Smooth muscle cell (in vitro differentiated cells): ENCODE results near the gene VPS13D. TPM values are rescaled to one million over a fixed set of nuclear protein-coding genes. Genes with fewer than 3 reads are reported as not detected.

Experiments used
- DNase-seq: peaks from one replicate; lab custom pipeline; 2025; ENCODE audit not compliant: unreplicated experiment; lab: John Stamatoyannopoulos, UW
- H2AFZ ChIP-seq: fragments of 200-600 bp; sonication (generic); 2 replicates; pipeline ENCODE4 v1.6.0; 2016; ENCODE audit warnings: antibody characterized with exemption, low read depth, mild to moderate bottlenecking
- H3F3A ChIP-seq: fragments of 200-600 bp; sonication (generic); 2 replicates; pipeline ENCODE4 v1.6.0; 2017; ENCODE audit warnings: antibody characterized with exemption, low read depth
- H3K27ac ChIP-seq: fragments of 200-600 bp; sonication (generic); 2 replicates; pipeline ENCODE4 v1.5.1; 2016; ENCODE audit warnings: low read depth, mild to moderate bottlenecking
- H3K27me3 ChIP-seq: fragments of 200-600 bp; sonication (generic); 2 replicates; pipeline ENCODE4 v1.6.1; 2016; ENCODE audit warnings: low read depth, mild to moderate bottlenecking
- H3K36me3 ChIP-seq: fragments of 200-600 bp; sonication (generic); 2 replicates; pipeline ENCODE4 v1.5.1; 2016; ENCODE audit warnings: low read depth
- H3K4me1 ChIP-seq: fragments of 200-600 bp; sonication (generic); 2 replicates; pipeline ENCODE4 v1.5.1; 2016; ENCODE audit warnings: low read depth
- H3K4me2 ChIP-seq: fragments of 200-600 bp; sonication (generic); 2 replicates; pipeline ENCODE4 v1.6.0; 2016; ENCODE audit warnings: mild to moderate bottlenecking
- H3K4me3 ChIP-seq: fragments of 200-600 bp; sonication (generic); 2 replicates; pipeline ENCODE4 v1.5.1; 2016; ENCODE audit warnings: mild to moderate bottlenecking
- H3K79me2 ChIP-seq: fragments of 200-600 bp; sonication (generic); 2 replicates; pipeline ENCODE4 v1.6.0; 2016; ENCODE audit warnings: low read depth, mild to moderate bottlenecking
- H3K9ac ChIP-seq: fragments of 200-600 bp; sonication (generic); 2 replicates; pipeline ENCODE4 v1.6.0; 2016; ENCODE audit warnings: low read depth
- H3K9me3 ChIP-seq: fragments of 200-600 bp; sonication (generic); replicated peaks from 2 replicates; pipeline ENCODE4 v1.5.1; 2016; ENCODE audit warnings: low read depth
- H4K20me1 ChIP-seq: fragments of 200-600 bp; sonication (generic); 2 replicates; pipeline ENCODE4 v1.6.0; 2016; ENCODE audit warnings: low read depth
- WGBS: methylation state at CpG from one replicate; pipeline ENCODE4 v1.1.7; 2016; ENCODE audit warnings: low lambda C conversion rate; 5-methylcytosine and 5-hydroxymethylcytosine counted together
- polyA plus RNA-seq: library from polyadenylated mRNA; unstranded; fragments of >200 nt; fragmentation: Nextera tagmentation; extraction: Ambion mirVana; gene quantifications from 2 replicates; pipeline ENCODE4 v1.2.1, GENCODE V29; 2016
- total RNA-seq: library from RNA; depleted of rRNA; stranded (reverse); fragments of >200 nt; gene quantifications from 2 replicates; pipeline ENCODE4 v1.2.3, GENCODE V29; 2014
- TF ChIP-seq, protein P1 (sequence below): fragments of 200-600 bp; sonication (generic); IDR thresholded peaks from 2 replicates; pipeline ENCODE4 v1.5.1; 2017; ENCODE audit warnings: borderline replicate concordance, mild to moderate bottlenecking, antibody characterized with exemption; ENCODE audit not compliant: insufficient read depth, poor library complexity, severe bottlenecking

VPS13D gene
- total and polyA plus RNA-seq, 2 experiments from 2014 or later: 3.5 to 20.0 TPM

DNA sequence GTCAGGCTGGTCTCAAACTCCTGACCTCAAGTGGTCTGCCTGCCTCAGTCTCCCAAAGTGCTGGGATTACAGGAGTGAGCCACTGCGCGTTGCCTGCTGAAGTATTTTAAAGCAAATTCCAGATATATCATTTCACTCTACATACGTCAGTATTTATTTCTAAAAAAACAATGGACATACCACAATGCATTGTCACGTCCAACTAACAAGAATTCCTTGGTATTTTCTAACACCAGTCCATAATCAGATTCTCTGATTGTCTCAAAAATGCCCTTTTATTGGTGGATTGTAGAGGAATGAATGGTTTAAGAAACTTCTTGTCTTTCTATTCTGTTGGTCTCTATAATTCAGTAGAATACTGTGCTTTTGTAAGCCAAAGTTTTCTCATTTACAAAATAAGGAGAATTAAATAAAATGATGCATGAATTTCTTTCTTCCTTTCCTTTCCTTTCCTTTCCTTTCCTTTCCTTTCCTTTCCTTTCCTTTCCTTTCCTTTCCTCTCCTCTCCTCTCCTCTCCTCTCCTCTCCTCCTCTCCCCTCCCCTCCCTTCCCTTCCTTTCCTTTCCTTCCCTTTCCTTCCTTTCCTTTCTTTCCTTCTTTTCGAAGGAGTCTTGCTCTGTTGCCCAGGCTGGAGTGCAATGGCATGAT is 55.8 kb downstream of the VPS13D start:
- peaks cover 16% of the 10 kb centered on the region for H3K36me3 ChIP-seq
- H3K4me1 ChIP-seq: no peaks in the 10 kb centered on the region
- no peak overlapping the region for H3K4me2 ChIP-seq
- H3K27ac ChIP-seq: no peak overlapping the region
- H3F3A ChIP-seq: no peaks in the 10 kb centered on the region
- no peak for DNase-seq
- TF ChIP-seq, protein P1, sequence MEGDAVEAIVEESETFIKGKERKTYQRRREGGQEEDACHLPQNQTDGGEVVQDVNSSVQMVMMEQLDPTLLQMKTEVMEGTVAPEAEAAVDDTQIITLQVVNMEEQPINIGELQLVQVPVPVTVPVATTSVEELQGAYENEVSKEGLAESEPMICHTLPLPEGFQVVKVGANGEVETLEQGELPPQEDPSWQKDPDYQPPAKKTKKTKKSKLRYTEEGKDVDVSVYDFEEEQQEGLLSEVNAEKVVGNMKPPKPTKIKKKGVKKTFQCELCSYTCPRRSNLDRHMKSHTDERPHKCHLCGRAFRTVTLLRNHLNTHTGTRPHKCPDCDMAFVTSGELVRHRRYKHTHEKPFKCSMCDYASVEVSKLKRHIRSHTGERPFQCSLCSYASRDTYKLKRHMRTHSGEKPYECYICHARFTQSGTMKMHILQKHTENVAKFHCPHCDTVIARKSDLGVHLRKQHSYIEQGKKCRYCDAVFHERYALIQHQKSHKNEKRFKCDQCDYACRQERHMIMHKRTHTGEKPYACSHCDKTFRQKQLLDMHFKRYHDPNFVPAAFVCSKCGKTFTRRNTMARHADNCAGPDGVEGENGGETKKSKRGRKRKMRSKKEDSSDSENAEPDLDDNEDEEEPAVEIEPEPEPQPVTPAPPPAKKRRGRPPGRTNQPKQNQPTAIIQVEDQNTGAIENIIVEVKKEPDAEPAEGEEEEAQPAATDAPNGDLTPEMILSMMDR: no peak
- H3K9ac ChIP-seq: no peak overlapping the region
- H3K79me2 ChIP-seq: peaks cover 4% of the 10 kb centered on the region
- H3K9me3 ChIP-seq: no peaks in the 10 kb centered on the region
- no peaks in the 10 kb centered on the region for H3K27me3 ChIP-seq
- 95% methylated on average over 5 of the region's 5 CpGs for WGBS
- H4K20me1 ChIP-seq: peaks cover 49% of the 10 kb centered on the region
- no peak overlapping the region for H3K4me3 ChIP-seq
- H2AFZ ChIP-seq: no peak overlapping the region

DNA sequence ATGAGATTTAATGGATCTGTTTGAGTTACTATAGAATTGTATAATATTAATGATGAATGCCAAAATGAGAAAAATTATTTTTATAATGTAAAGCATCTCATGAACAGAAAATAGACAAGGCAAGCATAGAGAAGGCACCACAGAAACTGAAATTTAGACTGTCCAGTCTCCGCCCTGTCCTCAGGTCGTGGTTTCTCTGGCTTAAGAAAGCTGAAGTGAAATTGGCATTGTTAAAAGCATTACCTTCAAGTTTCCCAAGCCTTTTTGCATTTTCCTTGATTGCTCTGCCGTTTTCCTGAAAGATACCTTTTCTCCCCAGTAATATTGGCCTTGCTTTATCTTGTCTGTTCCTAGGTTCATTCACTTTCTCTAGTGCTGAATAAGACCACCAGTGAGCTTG is 58.0 kb downstream of the VPS13D start:
- Histone ChIP-seq H3K27ac (no peak overlapping the region), H3F3A (no peaks in the 10 kb centered on the region), H3K4me2 (no peak overlapping the region), H3K27me3 (no peaks in the 10 kb centered on the region), H2AFZ (no peak overlapping the region), H3K4me3 (no peak overlapping the region), H3K79me2 (peaks cover 4% of the 10 kb centered on the region), H3K4me1 (no peaks in the 10 kb centered on the region), H4K20me1 (peaks cover 43% of the 10 kb centered on the region), H3K9ac (no peak overlapping the region), H3K9me3 (no peaks in the 10 kb centered on the region), H3K36me3 (peaks cover 12% of the 10 kb centered on the region)
- WGBS: 93% methylated on average over 3 of the region's 3 CpGs
- DNase-seq: no peak
- TF ChIP-seq, protein P1: no peak

- no peak for DNase-seq
- TF ChIP-seq, protein P1: no peak
These were observed 61.0 kb downstream of the VPS13D start for GRCh38 chr1:12290828-12291227.

GRCh38 chr1:12293416-12293815 is 63.6 kb downstream of the VPS13D start:
- Histone ChIP-seq H3K4me3 (no peak overlapping the region), H3K4me2 (no peak overlapping the region), H2AFZ (no peak overlapping the region), H3K4me1 (no peaks in the 10 kb centered on the region), H3K9me3 (no peaks in the 10 kb centered on the region), H3K36me3 (peaks cover 15% of the 10 kb centered on the region), H3K27ac (no peak overlapping the region), H4K20me1 (peaks cover 29% of the 10 kb centered on the region), H3F3A (no peaks in the 10 kb centered on the region), H3K27me3 (no peaks in the 10 kb centered on the region), H3K9ac (no peak overlapping the region), H3K79me2 (peaks cover 4% of the 10 kb centered on the region)
- no peak for DNase-seq
- WGBS: 98% methylated on average over 11 of the region's 11 CpGs
- TF ChIP-seq, protein P1: no peak

More at GRCh38 chr1:12290828-12291227, 61.0 kb downstream of the VPS13D start:
- H3K79me2 ChIP-seq: peaks cover 4% of the 10 kb centered on the region
- H3K36me3 ChIP-seq: peaks cover 15% of the 10 kb centered on the region
- no peaks in the 10 kb centered on the region for H3K9me3 ChIP-seq
- H3F3A ChIP-seq: no peaks in the 10 kb centered on the region
- H3K4me1 ChIP-seq: no peaks in the 10 kb centered on the region
- 100% methylated on average over 1 of the region's 1 CpG for WGBS
- H4K20me1 ChIP-seq: peaks cover 38% of the 10 kb centered on the region
- H3K27ac ChIP-seq: no peak overlapping the region
- H3K4me3 ChIP-seq: no peak overlapping the region
- no peak overlapping the region for H2AFZ ChIP-seq
- H3K9ac ChIP-seq: no peak overlapping the region
- H3K4me2 ChIP-seq: no peak overlapping the region
- H3K27me3 ChIP-seq: no peaks in the 10 kb centered on the region
